GM21723 (cell line): ENCODE results near the gene TMEM164.
"Not testable (repeated sequence)": the region's sequence is repeated elsewhere in the genome, so short reads cannot be mapped to it uniquely, and the experiment has no call there.

ENCODE experiments used
- ATAC-seq: cut with Tn5 transposase; IDR thresholded peaks from one replicate; pipeline ENCODE4 v1.9.1; 2021; ENCODE audit warnings: mild to moderate bottlenecking, moderate library complexity; ENCODE audit not compliant: unreplicated experiment

The TMEM164 gene

DNA sequence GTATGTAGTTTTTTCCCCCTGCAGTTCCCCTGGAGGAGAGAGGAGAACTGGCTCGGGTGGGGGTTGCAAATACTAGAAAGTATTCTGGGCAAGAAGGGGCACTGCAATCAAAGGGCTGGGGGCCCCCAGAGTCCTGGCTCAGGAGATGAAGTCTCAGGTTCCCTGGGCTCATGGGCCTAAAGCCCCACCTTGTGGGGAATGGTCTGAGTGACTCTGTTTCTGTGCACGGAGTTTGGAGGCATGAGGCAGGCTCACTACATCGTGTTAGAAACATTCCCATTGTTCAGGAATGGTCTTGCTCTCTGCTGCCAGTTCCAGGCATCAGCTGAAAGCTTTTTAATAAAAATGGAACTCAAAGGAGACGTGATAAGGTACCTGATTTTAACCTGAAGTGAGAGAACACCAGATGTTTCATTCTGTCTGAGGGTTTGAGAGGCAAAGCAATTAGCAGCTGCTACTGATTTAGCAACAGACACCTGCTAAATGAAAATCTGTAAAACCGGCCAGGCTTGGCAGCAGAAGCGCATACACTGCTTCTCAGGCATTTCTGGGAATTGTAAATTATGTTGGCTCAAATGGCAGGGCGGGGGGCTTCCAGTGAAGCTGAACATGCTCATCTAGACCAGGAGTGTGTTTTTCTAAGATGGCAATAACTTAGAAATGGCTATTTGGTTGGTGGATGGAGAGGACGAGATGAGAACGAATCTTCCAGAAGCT lies 122.7 kb downstream of the TMEM164 start:
- ATAC-seq: no peak

DNA sequence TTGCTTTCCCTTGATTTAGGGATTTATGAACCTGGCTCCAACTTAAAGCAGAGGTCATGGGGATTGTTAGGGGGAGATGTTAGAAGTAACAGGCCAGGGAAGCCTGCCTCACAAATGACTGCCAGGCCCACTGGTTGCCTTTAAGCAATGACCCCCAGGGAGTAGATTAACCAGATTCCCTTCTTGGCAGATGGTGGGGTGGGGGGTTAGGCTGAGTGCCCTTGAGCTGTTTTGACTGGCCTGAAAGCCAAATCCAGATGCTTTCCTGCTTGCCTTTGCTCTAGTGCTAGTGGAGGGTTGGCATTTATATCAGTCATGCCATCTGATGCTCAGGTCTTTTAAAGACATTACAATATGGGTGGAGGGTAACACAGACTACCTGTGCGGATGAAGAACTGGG lies 128.1 kb downstream of the TMEM164 start:
- ATAC-seq: no peak

DNA sequence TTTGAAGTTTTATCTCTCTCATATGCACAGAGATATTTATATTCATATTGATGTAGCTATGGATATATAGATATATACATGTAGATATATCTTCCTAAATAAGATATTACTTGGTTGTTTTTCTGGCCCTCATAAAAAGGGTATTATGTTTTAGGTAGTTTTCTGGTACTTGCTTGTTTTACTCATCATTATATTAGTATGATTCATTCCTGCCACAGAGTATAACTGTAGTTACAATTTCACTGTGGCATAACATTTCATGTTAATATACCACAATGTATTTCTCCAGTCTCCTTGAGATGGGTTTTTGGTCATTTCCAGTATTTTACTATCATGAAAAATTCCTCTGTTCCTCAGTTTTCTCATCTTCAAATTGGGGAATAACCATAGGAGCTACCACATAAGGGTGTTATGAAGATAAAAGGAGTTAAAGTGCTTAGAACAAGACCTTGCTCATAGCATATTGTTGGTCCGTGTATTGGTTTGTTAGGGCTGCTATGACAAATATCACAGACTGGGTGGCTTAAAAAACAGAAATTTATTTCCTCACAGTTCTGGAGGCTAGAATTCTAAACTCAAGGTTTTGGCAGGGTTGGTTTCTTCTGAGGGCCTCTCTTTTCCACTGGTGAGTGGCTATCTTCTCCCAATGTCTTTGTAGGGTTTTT lies 129.7 kb downstream of the TMEM164 start:
- ATAC-seq: no peak

DNA sequence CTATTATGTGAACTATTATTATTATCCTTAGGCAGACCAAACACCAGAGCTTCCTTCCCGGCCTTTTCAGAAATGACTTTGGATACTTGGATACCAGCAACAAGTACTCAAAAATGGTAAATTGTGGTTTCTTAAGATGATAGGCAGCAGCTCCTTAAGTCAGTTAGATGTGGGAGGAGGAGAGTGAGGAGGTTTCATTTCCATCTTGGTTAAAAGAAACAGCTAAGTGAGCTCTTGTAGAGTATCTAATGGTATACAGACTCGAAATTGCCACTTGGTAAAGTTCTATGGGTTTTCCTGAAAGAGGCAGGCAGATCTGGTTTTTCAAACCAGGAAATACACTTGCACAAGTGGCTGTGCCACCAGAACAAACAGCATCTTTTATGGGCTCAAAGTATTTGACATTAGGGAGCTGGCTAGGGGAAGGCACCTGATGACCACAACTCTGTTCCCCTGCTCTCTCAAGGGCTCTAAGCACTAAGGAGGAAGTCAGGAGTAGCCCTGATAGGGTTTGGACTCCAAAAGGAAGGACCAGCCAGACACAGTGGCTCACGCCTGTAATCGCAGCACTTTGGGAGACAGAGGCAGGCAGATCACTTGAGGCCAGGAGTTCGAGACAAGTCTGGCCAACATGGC lies 130.9 kb downstream of the TMEM164 start:
- ATAC-seq: peak; percentile 70

DNA sequence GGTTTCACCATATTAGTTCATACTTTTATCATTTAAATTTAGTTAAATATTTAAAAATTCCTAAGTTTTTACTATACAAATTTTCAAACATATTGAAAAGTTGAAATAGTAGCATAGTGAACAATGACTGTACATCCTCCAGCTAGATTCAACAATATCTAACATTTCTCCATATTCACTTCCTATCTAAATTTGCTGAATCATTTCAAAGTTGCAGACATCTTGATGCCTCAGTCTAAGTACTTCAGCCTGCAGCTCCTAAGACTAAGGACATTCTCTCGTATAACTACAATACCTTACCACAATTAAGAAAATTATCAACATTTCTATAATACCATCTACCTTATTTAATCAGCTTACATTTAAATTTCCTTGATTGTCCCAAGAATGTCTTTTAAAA lies 132.7 kb downstream of the TMEM164 start:
- no peak for ATAC-seq

DNA sequence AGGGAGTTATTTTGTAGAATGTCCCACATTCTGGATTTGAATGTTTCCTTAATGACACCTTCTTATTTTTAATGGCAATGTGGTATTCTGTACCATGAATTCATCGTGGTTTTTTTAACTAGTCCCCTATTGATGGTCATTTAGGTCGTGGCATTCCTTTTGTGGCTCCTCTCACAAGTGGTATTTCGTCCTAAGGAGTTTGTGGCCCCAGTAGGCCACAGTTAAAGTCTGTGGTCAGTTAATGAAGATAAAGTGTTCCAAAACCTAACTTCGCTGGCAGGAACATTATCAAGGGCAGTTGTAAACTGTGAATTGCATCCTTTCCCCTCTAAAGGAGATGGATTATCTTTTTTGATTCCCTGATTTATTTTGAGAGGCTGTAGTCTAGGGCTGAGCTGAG lies 133.2 kb downstream of the TMEM164 start:
- ATAC-seq: no peak

DNA sequence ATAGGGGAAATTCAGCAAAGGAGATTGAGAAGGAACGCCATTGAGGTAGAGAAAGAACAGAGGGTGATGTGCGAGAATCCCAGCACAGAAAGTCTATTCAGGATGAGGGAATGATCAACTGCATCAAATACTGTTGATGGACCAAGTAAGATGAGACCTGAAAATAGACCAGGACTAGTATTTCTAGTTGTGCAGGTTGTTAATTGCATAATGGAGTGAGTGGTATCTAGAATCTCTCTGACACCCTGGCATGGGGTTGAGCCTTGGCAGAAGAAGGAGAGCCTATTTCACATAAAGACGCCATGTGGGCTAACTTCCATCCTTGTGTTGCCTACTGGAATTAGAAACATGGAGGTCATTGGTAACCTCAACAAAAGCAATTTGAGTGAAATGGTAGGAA lies 135.6 kb downstream of the TMEM164 start:
- no peak for ATAC-seq

DNA sequence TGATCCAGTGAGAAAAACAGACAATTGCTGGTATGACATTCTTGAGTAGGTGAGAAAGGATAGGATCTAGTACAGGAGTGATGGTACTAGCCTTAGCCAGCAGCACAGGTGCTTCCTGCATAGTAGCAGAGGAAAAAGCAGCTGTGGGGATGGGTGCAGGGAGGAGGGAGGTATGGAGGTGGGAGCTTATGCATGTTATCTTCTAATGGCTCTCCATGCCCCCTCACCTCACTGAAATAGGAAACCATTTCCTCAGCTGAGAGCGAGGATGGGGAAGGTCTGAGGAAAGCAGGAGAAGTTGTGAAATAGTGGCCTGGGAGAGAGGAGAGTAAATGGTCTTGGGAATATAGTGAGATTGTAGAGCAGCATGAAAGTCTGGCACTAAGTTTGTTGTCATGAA lies 136.3 kb downstream of the TMEM164 start:
- ATAC-seq: no peak

DNA sequence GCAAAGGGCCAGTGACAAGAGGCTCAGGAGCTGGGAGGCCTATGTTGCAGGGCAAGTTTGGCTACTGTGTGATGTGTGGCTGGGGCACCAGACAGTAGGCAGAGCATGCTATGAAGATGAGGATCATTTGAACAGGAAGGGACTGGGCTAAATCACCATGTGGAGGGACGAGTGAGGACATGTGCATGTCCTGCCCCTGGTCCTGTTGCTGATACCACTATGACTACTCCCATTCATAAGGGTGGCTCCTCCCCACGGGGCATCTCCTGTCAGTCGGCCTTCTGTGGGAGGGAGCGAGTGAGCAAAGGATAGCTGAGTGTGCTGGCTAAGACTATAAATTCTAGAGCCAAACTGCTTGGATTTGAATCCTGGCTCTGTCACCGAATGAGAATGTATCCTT lies 139.2 kb downstream of the TMEM164 start:
- no peak for ATAC-seq

DNA sequence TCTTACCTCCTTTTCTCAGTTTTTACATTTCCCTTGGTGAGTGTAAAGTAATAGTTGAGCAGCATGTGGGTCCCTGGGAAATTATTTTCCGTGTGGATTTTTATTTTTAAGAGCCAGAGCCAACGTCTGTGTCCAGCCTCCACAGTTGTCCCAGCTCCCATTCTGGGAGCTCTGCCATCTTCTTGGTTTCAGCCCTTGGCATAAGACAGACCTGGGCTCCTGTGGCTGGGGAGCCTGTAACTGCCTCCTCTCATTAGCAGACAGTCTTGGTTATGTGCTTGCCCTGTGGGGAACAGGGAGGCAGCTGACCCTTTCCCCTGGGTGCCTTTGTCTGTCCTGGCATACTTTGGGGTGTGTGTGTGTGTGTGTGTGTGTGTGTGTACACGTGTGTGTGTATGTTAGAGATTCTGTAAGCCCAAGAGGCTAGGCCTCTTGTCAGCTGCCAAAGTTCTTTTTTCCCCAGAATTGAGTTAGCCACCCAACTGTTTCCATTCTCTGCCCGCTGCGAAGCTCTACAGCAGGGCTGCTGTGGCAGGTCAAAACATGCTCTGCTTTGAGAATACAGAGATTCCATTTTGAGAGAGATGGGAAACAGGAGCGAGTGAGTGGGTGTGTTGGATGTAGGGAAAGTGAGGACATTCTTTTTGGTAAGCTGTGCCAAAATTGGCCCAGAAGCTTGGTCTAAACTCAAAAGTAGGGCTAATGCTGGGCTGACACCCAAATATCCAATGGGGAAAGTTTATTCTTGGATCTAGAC lies 140.7 kb downstream of the TMEM164 start:
- no peak for ATAC-seq

DNA sequence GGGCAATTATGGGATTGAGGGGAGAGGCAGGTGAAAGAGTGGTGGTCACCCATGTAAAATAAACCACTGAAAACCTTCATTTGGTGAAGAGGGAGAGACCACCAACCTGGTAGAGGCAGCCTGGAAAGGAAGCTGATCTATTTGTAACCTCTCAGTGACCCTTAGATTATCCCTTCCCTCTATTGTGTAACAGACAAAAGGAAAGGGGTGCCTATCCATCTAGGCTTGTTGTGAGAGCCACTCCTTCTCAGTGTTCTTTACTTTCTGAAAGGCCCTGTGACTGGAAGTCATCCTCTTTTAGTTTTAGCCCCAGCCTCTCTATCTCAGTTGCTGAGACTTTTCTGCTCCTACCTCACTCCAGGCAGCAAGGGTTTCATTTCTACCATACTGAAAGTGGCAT lies 142.4 kb downstream of the TMEM164 start:
- ATAC-seq: no peak

DNA sequence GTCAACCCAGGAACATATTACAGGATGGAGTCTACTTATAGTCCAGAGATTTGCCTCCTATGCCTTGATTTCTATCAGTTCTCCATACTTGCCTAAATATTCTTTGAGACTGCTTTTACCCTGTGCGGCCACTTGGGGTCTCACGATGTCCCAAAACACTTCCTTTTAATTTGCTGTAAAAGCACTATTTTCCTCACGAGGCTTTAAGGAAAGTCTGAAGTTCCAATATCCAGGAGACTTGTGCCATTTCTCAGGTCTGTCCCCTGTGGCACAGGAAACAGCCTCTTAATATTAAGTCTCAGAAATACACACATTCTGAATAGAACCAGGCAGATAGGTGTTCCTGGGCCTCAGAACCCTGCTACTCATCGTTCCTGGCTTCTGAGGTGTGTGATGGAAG lies 142.9 kb downstream of the TMEM164 start:
- peak; percentile 74 for ATAC-seq

DNA sequence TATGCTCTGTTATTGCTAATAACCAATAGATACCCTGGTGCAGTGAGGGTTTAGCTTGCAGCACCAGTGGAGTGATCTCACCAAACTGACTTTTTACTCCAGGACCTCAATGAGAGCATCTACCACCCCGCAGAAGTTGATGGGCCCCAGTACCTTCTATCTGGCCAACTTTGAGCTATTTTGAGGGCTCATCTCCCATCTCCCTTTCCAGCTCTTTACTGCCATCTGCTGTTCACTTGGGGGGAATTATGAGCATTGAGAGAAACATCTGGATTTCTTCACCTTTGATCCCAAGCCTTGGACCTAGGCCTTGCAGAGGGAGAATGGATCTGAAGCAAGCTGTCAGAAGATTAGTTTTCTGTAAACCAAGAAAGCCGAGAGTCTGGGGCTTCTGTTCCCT lies 143.6 kb downstream of the TMEM164 start:
- ATAC-seq: peak; percentile 78

DNA sequence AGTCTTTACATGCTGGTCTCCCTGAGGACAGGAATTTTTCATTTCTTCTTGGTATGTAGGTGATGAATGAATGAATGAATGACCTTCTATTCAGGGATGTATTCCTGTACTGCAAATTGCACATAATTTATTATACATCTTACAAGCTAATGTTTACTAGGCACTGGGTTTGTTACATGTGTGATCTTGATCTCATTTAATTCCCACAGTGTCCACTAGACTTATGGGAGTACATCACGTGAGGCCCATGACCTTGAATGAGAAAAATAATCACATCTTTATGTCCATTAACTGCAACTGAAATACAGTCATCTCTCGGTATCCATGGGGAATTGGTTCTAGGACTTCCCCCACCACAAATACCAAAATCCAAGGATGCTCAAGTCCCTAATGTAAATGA lies 150.3 kb downstream of the TMEM164 start:
- no peak for ATAC-seq

DNA sequence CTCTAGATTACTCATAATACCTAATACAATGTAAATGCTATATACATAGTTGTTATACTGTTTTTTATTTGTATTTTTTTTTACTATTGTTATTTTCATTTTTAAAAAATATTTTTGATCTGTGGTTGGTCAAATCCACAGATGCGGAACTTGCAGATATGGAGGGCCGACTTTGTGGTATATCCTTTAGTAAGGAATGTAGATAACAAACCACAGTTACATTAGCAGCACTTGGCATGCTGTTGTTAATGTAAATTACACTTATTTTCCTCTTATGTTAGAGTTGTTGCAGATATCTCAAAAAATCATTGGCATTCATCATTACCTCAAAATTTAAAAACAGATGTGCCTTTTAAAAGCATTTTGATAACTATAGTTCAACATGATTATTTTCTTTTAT lies 151.0 kb downstream of the TMEM164 start:
- ATAC-seq: no peak

DNA sequence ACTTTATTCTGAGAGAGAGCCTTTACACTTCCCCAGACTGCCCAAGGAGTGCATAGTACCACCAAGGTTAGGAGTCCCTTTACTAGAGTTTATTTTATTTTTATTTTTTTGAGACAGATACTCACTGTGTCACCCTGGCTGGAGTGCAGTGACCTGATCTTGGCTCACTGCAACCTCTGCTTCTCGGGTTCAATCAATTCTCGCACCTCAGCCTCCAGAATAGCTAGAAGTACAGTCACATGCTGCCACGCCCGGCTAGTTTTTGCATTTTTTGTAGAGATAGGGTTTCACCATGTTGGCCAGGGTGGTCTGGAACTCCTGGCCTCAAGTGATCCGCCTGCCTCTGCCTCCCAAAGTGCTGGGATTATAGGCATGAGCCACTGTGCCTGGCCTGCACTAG lies 151.4 kb downstream of the TMEM164 start:
- ATAC-seq: not testable (repeated sequence)

DNA sequence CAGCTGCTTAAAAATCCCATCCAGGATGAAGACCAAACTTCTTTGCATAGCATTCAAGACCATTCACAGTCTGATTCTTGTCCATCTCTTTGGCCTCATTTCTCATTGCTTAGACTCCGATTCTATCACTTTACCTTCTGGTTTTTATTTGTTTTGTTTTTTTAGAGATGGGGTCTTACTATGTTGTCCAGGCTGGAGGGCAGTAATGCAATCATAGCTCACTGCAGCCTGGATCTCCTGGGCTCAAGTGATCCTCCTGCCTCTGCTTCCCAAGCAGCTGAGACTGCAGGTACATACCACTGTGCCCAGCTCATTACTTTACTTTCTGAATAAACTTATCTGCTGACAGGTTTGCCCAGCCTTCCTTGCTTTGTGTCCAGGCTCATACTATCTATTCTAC lies 152.8 kb downstream of the TMEM164 start:
- no peak for ATAC-seq

DNA sequence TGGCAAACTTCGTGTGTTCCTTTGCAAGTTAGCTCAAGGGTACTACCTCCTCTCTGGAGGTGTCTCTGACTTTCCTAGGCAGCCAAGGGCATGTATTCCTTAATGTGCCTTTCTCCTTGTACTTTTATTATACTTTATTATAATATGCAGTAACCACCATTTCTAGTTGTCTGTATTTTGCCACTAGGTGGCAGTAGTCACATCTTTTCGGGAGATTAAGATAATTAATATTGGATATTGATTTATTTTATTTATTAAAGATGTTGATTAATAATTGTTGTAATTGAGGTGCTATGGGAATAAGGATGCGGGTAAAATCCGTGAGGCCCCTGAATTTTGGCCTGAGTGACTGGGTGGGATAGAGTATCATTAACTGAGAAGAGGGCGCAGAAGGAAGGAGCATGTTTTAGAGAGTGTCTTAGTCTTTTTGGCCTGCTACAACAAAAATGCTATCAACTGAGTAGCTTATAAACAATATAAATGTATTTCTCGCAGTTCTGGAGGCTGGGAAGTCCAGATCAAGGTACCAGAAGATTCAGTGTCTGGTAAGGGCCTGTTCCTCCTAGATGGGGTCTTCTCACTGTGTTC lies 153.3 kb downstream of the TMEM164 start:
- no peak for ATAC-seq

DNA sequence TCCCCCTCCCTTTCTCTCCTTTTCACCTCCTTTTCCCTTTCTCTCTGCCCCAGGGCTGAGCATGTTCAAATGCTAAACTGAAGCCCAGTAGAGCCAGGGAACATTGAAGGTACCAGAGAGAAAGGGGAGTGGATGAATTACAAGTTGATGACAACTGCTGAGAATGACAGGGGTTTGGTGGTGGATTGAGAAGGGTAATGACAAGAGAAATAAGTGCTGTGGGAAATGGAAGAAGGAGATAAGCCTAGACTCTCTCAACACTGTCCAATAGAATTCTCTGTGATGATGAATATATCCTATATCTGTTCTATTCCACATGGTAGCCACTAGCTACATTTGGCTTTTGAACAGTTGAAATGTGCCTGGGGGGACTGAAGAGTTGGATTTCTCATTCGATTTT lies 154.5 kb downstream of the TMEM164 start:
- ATAC-seq: no peak

DNA sequence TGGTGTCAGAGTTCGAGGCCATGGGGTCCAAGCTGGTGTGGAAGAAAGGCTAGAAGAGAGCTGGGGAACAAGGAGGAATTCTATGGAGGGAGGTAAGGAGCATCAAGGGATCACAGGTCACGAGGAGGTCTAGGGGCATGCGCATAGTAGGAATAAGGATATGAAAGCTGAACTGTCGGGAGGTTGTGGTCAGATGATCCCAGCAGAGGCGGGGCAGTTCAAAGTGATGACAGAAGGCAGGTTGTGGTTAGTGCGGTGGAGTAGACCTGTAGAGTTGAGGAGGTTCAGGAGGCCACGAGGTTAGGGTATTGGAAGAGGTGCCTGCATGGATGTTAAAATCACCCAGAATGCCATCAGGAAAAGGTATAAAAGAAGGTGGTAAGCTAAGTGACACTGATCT lies 156.3 kb downstream of the TMEM164 start:
- ATAC-seq: no peak

DNA sequence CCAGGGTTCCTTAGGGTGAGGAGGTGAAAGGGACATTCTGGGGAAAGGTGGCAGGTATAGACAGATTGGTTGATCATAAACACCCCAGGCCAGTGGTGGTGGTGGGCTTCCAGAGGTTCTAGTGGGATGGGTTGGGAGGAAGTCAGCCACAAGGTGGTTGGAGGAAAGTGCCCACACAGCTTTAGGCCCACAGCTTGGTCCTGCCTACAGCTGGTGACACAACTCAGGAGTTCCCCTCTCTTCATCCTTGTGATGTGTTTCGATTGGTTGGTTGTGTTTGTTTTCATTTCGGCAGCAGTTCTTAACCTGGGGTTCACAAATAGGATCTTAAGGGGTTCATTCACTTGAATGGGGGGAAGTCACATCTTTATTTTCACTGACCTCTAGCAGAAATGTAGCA lies 157.0 kb downstream of the TMEM164 start:
- no peak for ATAC-seq
